ENCODE measurements around the gene HRK.

- no peak for TF ChIP-seq POLR2A (IDR thresholded peaks at IDR 0.05)
- no peak for TF ChIP-seq CTCF (IDR thresholded peaks at IDR 0.05)
Observed at GRCh38 chr12:116874324-116874995, 6.8 kb downstream of the HRK start.

All from heart left ventricle (tissue), 13 donors.